IPS-20b (cell line): ENCODE results near the gene CD164.
"Not testable (repeated sequence)": the region's sequence is repeated elsewhere in the genome, so short reads cannot be mapped to it uniquely, and the experiment has no call there.

Source experiments
- H3K27ac ChIP-seq: one replicate; pipeline ENCODE4 v1.5.1; 2013; ENCODE audit warnings: low read length
- H3K27me3 ChIP-seq: 2 replicates; pipeline ENCODE4 v1.6.1; 2013; ENCODE audit warnings: mild to moderate bottlenecking, low read length, inconsistent platforms; ENCODE audit not compliant: insufficient read depth
- H3K36me3 ChIP-seq: 2 replicates; pipeline ENCODE4 v1.6.1; 2013; ENCODE audit warnings: low read depth, mild to moderate bottlenecking, inconsistent platforms, low read length, moderate library complexity; ENCODE audit not compliant: insufficient read depth
- H3K4me1 ChIP-seq: 2 replicates; pipeline ENCODE4 v1.6.1; 2013; ENCODE audit warnings: mild to moderate bottlenecking, control low read depth, inconsistent platforms, low read length, moderate library complexity; ENCODE audit not compliant: insufficient read depth
- H3K4me3 ChIP-seq: 2 replicates; pipeline ENCODE4 v1.5.1; 2013; ENCODE audit warnings: mild to moderate bottlenecking, low read length, inconsistent platforms
- H3K9ac ChIP-seq: 2 replicates; pipeline ENCODE4 v1.6.1; 2013; ENCODE audit warnings: low read depth, mild to moderate bottlenecking, inconsistent platforms, low read length, moderate library complexity
- H3K9me3 ChIP-seq: 2 replicates; pipeline ENCODE4 v1.6.1; 2013; ENCODE audit warnings: mild to moderate bottlenecking, low read depth, low read length, inconsistent platforms; ENCODE audit not compliant: insufficient read depth

CD164 gene

DNA sequence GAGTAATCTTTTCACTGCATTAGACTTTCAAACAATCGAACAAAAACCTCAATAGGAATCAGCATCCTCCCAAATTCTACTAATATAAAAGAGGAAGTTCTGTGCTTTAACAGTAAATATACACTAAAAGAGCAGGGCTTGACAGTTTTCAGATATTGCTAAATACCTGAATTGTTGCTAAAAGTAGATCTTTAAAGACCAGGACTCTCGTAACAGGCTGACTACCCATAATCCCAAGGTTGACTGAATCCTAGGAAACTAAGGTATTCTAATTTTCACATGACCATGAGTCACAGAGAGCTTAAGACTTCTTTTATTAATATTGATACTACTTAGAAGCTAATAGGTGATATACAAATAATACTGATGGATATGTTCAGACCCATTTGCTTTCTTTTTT is 10.1 kb downstream of the CD164 start:
- no peak overlapping the region for H3K4me3 ChIP-seq
- H3K9me3 ChIP-seq = no peaks in the 10 kb centered on the region
- peaks cover 100% of the 10 kb centered on the region for H3K36me3 ChIP-seq
- no peaks in the 10 kb centered on the region for H3K27me3 ChIP-seq
- no peak overlapping the region for H3K27ac ChIP-seq
- no peak overlapping the region for H3K9ac ChIP-seq
- no peaks in the 10 kb centered on the region for H3K4me1 ChIP-seq

DNA sequence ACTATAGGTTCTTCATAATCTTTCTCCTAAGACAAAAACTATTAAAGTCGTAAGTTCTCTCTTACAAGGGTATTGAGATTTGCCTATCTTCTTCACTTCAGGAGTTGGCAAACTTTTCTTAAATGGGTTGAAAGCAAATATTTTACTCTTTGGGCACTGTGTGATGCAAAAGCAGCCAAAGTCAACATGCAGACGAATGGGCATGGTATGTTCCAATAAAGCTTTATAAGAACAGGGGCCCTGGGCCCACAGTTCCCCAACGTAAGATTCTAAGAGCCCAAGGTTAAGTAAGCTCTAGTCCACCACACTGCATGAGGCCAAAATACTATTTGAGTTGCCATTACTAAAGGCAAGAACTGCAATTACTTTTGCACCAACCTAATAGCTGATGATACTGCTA is 11.5 kb downstream of the CD164 start:
- Histone ChIP-seq H3K27me3 (no peaks in the 10 kb centered on the region), H3K36me3 (peaks cover 100% of the 10 kb centered on the region), H3K4me3 (no peak overlapping the region), H3K9me3 (no peaks in the 10 kb centered on the region), H3K9ac (no peak overlapping the region), H3K4me1 (no peaks in the 10 kb centered on the region), H3K27ac (no peak overlapping the region)

DNA sequence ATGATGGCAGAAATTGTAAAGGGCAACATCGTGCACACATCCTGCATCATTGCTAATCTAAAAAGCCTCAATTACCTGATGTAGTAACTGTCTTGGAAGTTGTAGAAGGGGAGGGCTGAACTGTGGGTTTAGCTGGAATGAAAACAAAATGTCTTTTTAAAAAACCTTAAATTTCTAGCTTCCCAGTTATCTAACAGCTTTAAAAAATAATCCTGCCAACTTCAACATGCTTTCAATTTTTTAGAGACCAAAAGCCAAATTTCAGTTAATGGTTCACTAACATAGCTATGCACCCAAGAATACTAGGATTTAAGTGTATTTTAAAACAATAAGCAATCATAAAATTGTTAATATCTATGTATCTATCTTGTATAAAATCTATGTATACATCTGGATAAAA is 11.9 kb downstream of the CD164 start:
- Histone ChIP-seq H3K4me1 (no peaks in the 10 kb centered on the region), H3K36me3 (peaks cover 97% of the 10 kb centered on the region), H3K27me3 (no peaks in the 10 kb centered on the region), H3K9ac (no peak overlapping the region), H3K27ac (no peak overlapping the region), H3K4me3 (no peak overlapping the region), H3K9me3 (no peaks in the 10 kb centered on the region)

DNA sequence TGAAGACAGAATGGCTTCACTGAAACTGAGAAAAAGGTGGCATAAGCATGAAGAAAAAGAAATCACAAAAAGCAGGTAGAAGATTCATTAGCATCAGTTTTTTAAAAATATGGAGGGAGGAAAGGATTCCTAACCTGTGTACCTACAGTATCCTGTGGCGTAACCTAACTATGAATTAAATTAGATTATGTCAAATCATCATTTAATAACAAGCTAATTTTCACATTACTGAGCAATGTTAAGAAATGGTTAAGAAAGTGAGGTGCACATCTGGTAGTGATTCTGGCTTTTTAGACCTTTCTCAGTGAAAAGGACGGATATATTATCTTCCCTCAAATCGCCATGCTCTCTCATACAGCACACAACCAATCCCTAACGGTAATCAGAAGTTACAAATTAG is 12.5 kb downstream of the CD164 start:
- peaks cover 96% of the 10 kb centered on the region for H3K36me3 ChIP-seq

DNA sequence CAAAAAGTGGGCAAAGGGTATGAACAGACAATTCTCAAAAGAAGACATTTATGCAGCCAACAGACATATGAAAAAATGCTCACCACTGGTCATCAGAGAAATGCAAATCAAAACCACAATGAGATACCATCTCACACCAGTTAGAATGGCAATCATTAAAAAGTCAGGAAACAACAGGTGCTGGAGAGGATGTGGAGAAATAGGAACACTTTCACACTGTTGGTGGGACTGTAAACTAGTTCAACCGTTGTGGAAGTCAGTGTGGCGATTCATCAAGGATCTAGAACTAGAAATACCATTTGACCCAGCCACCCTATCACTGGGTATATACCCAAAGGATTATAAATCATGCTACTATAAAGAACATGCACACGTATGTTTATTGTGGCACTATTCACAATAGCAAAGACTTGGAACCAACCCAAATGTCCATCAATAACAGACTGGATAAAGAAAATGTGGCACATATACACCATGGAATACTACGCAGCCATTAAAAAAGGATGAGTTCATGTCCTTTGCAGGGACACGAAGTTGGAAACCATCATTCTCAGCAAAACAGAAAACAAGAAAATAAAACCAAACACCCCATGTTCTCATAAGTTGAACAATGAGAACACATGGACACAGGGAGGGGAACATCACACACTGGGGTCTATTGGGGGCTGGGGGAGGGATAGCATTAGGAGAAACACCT is 17.7 kb downstream of the CD164 start:
- not testable (repeated sequence) for H3K9me3 ChIP-seq, H3K27me3 ChIP-seq, H3K27ac ChIP-seq, H3K4me3 ChIP-seq, H3K9ac ChIP-seq, H3K4me1 ChIP-seq
- H3K36me3 ChIP-seq = peaks cover 74% of the 10 kb centered on the region

More for the DNA sequence above, 12.5 kb downstream of the CD164 start:
- Histone ChIP-seq H3K4me3 (no peak overlapping the region), H3K27ac (no peak overlapping the region), H3K9me3 (no peaks in the 10 kb centered on the region), H3K4me1 (no peaks in the 10 kb centered on the region), H3K9ac (no peak overlapping the region), H3K27me3 (no peaks in the 10 kb centered on the region)

DNA sequence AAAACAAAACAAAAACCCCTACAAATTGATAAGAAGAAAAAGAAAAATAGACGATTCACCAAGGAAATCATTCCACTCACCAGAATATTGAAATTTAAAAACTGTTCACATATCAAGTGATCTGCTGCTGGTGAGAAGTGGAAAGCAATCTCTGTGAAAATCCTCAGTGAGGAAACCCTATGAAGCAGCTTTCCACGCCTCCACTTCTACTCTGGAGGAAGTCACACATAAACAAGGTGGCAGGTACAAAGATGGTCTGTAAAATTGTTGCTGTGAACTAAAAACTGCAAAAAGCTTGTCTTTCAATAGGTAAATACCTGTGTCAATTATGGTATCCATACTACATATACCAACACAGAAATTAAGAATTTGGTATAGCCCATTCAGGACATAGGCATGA is 18.5 kb downstream of the CD164 start:
- H3K27ac ChIP-seq = no peak overlapping the region

DNA sequence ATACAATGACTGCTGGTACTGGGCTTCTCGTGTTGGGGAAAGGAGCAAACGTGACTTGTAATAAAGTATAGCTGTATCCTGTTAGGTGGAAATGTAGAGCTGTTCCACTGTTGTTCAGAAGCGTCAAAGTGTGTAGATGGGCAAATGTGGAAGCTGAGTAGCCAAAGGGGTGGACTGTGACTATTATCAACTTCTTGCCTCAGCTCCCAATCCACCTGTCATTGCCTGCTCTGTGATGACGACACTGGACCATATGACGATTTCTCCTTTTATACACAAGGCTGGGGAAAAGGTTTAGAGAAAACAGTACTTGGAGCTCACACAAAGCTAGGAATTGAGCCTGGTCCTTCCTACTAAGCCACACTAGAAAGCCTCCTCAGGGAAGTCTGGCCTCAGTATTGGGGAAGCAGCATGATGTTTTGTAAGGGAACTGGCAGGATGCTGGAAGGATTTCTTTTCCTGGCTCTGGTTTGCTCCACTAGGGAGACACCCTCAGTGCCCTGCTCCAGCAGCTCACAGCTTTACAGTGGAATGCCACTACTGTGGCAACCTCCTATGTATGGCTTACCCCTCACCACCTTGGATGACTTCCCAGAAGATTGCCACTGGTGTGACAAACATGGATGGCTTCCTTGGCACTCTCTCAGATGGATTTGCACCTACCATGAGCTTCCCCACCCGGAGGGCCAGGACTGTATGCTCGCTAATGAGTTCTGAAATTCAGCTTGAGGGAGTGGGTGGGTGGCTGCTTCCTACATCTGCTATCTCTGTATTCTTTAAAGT is 20.0 kb downstream of the CD164 start:
- no peaks in the 10 kb centered on the region; the same call in 1 of the 2 replicates for H3K9me3 ChIP-seq
- H3K36me3 ChIP-seq = peaks cover 58% of the 10 kb centered on the region

More for the DNA sequence above, 18.5 kb downstream of the CD164 start:
- Histone ChIP-seq H3K27me3 (no peaks in the 10 kb centered on the region), H3K4me1 (no peaks in the 10 kb centered on the region), H3K4me3 (no peak overlapping the region), H3K36me3 (peaks cover 67% of the 10 kb centered on the region), H3K9ac (no peak overlapping the region), H3K9me3 (no peaks in the 10 kb centered on the region)

DNA sequence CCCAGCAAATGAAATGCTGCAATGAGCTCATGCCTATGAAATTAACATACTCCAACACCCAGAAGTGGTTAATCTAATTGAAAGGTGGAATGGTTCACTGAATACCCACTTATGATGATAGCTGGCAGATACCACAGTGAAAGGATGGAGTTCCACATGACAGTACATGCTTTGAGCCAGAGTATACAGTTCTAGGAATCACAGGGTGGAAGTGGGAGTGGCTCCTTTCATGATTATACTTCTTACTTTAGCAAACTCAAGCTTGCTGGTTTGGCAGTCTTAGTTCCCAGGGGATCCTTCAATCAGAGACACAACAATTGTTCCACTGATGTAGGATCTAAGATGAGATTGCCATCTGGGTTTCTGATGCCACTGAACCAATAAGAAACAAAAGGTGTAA is 21.5 kb downstream of the CD164 start:
- Histone ChIP-seq H3K9me3 (peaks cover 12% of the 10 kb centered on the region; the same call in 1 of the 2 replicates), H3K9ac (no peak overlapping the region), H3K27ac (no peak overlapping the region), H3K36me3 (peaks cover 49% of the 10 kb centered on the region), H3K4me1 (no peaks in the 10 kb centered on the region), H3K27me3 (no peaks in the 10 kb centered on the region), H3K4me3 (no peak overlapping the region)

More for the DNA sequence above, 20.0 kb downstream of the CD164 start:
- Histone ChIP-seq H3K9ac (no peak overlapping the region), H3K27ac (no peak overlapping the region), H3K4me3 (no peak overlapping the region), H3K27me3 (no peaks in the 10 kb centered on the region), H3K4me1 (no peaks in the 10 kb centered on the region)

DNA sequence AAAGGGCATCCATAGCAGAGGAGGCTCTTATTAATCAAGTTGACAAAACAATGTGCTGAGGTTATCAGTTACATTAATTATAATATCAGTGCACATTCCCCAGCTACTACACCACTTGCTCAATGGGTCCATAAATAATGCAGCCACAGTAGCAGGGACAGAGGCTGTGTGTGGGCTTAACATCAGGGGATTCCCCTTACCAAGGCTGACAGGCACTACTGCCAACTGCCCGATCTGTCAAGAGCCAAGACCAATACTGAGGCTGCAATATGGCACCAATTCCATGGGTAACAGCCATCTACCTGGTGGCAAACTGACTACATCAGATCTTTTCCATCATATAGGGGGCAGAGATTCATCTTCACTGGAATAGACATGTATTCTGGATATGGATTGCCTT is 22.0 kb downstream of the CD164 start:
- Histone ChIP-seq H3K27ac (no peak overlapping the region), H3K36me3 (peaks cover 47% of the 10 kb centered on the region), H3K9me3 (peaks cover 12% of the 10 kb centered on the region; the same call in 1 of the 2 replicates), H3K27me3 (no peaks in the 10 kb centered on the region), H3K4me3 (no peak overlapping the region), H3K9ac (no peak overlapping the region), H3K4me1 (no peaks in the 10 kb centered on the region)

DNA sequence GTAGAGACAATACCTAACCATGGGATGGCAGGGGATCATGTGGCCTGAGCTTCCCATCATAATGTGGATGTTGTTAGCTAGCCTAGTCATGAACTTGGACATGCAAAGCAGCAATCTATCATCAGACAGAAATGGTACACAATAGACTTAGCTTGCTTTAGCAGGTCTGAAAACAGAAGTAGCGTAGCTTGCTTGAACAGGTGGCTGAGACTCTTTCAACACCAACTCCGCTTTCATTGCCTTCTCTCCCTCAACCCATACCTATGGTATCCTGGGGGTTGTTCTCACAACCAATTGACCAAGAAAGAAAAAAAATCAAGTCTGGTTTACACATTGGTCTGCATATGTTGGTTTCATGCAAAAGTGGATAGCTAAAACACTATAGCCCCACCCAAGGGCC is 23.0 kb downstream of the CD164 start:
- Histone ChIP-seq H3K4me3 (no peak overlapping the region), H3K9me3 (peaks cover 12% of the 10 kb centered on the region; the same call in 1 of the 2 replicates), H3K27me3 (no peaks in the 10 kb centered on the region), H3K36me3 (peaks cover 42% of the 10 kb centered on the region), H3K9ac (no peak overlapping the region), H3K27ac (no peak overlapping the region), H3K4me1 (no peaks in the 10 kb centered on the region)

DNA sequence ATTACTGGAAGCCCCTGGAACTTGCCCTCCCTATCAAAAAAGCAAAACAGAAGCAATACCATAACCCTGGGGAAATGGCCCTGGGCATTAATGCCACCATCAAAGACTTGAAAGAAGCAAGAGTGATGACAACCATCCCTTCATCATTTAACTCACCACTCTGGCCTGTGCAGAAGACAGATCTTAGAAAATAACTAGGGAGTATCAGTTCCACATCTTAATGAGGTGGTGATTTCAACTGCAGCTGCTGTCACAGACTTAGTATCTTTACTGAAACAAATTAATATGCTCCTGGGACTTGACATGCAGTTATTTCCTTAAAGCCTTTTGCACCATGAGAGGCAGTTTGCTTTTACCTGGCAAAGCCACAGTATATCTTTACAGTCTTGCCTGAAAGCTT is 24.1 kb downstream of the CD164 start:
- H3K9ac ChIP-seq = no peak overlapping the region
- no peaks in the 10 kb centered on the region for H3K27me3 ChIP-seq
- H3K9me3 ChIP-seq = peaks cover 12% of the 10 kb centered on the region; the same call in 1 of the 2 replicates
- no peak overlapping the region for H3K27ac ChIP-seq
- H3K4me3 ChIP-seq = no peak overlapping the region
- no peaks in the 10 kb centered on the region for H3K4me1 ChIP-seq
- peaks cover 38% of the 10 kb centered on the region for H3K36me3 ChIP-seq

DNA sequence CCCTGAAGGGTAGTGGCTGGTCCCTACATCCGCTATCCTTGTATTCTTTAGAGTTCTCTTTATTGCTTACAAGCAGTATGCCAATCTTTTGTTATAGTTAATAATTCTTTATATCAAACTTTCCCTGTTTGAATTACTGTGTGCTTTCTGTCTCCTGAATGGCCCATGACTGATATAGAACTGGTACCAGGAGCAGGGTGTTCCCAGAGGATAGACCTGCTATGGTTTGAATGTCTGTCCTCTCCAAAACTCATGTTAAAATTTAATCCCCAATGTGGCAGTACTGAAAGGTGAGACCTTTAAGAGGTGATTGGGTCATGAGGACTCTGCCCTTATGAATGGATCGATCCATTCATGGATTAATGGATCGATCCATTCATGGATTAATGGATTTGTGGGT is 26.0 kb downstream of the CD164 start:
- peaks cover 22% of the 10 kb centered on the region for H3K36me3 ChIP-seq

More for the DNA sequence above, 26.0 kb downstream of the CD164 start:
- Histone ChIP-seq H3K27ac (no peak overlapping the region), H3K4me3 (no peak overlapping the region), H3K27me3 (no peaks in the 10 kb centered on the region), H3K9ac (no peak overlapping the region), H3K9me3 (peaks cover 12% of the 10 kb centered on the region; the same call in 1 of the 2 replicates), H3K4me1 (no peaks in the 10 kb centered on the region)
